Panc1 (cell line): ENCODE results near the gene HEXD.

Experiments used
- TCF7L2 ChIP-seq: IDR thresholded peaks from 2 replicates; pipeline ENCODE4 v1.6.1; 2011; ENCODE audit warnings: mild to moderate bottlenecking, low read depth, low read length, inconsistent platforms
- TF ChIP-seq, protein P1 (sequence below): fragments of 450-650 bp; IDR thresholded peaks from 2 replicates; pipeline ENCODE4 v1.5.1; 2017; ENCODE audit warnings: mild to moderate bottlenecking
- TF ChIP-seq, protein P2 (sequence below), 2 experiments: IDR thresholded peaks; 2 replicates each; pipeline ENCODE4 v1.6.1; 2011 to 2012; ENCODE audit warnings: low read depth in 2 of 2, control low read depth in 1 of 2, low read length in 1 of 2, mild to moderate bottlenecking in 1 of 2, moderate library complexity in 1 of 2; ENCODE audit not compliant: insufficient read depth in 1 of 2

DNA sequence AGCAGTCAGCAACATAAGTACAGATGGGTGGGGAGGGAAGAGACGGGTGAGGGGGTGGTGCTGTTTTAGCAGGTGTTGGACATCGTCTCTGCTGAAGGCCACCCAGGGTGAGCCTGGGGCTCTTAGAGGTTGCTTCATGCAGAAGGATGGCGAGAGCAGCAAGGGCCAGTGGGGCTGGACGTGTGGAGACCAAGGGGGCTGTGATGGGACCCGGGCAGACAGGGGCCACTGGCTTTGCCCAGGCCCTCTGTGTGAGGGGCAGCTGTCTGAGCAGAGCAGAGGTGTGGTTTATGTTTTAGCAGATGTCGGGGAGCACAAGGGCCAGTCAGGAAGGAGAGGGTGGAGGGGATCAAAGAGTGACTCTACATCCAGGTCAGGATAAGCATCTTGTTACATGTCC is 45.2 kb downstream of the HEXD start:
- TF ChIP-seq, protein P1, sequence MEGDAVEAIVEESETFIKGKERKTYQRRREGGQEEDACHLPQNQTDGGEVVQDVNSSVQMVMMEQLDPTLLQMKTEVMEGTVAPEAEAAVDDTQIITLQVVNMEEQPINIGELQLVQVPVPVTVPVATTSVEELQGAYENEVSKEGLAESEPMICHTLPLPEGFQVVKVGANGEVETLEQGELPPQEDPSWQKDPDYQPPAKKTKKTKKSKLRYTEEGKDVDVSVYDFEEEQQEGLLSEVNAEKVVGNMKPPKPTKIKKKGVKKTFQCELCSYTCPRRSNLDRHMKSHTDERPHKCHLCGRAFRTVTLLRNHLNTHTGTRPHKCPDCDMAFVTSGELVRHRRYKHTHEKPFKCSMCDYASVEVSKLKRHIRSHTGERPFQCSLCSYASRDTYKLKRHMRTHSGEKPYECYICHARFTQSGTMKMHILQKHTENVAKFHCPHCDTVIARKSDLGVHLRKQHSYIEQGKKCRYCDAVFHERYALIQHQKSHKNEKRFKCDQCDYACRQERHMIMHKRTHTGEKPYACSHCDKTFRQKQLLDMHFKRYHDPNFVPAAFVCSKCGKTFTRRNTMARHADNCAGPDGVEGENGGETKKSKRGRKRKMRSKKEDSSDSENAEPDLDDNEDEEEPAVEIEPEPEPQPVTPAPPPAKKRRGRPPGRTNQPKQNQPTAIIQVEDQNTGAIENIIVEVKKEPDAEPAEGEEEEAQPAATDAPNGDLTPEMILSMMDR = no peak
- TF ChIP-seq TCF7L2 = no peak
- TF ChIP-seq, protein P2, sequence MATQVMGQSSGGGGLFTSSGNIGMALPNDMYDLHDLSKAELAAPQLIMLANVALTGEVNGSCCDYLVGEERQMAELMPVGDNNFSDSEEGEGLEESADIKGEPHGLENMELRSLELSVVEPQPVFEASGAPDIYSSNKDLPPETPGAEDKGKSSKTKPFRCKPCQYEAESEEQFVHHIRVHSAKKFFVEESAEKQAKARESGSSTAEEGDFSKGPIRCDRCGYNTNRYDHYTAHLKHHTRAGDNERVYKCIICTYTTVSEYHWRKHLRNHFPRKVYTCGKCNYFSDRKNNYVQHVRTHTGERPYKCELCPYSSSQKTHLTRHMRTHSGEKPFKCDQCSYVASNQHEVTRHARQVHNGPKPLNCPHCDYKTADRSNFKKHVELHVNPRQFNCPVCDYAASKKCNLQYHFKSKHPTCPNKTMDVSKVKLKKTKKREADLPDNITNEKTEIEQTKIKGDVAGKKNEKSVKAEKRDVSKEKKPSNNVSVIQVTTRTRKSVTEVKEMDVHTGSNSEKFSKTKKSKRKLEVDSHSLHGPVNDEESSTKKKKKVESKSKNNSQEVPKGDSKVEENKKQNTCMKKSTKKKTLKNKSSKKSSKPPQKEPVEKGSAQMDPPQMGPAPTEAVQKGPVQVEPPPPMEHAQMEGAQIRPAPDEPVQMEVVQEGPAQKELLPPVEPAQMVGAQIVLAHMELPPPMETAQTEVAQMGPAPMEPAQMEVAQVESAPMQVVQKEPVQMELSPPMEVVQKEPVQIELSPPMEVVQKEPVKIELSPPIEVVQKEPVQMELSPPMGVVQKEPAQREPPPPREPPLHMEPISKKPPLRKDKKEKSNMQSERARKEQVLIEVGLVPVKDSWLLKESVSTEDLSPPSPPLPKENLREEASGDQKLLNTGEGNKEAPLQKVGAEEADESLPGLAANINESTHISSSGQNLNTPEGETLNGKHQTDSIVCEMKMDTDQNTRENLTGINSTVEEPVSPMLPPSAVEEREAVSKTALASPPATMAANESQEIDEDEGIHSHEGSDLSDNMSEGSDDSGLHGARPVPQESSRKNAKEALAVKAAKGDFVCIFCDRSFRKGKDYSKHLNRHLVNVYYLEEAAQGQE (IDR thresholded peaks at IDR 0.05; ENCODE audit: insufficient read depth in 1 of 2, low read depth in 2 of 2, low read length in 1 of 2) = no peak
